HepG2 (cell line): Measurements from ENCODE around the gene PIGV. TPM values are rescaled to one million over a fixed set of nuclear protein-coding genes. Genes with fewer than 3 reads are reported as not detected.
A peak's percentile ranks its signal among the peaks of the same experiment; 100 is the strongest.

Source experiments
- AGO1 ChIP-seq: fragments of 200-400 bp; formaldehyde crosslinking; IDR thresholded peaks from 2 replicates; pipeline ENCODE4 v1.6.1; 2017; ENCODE audit warnings: mild to moderate bottlenecking, low read depth, low read length, moderate library complexity; ENCODE audit not compliant: poor library complexity, severe bottlenecking
- GTF3A ChIP-seq: sonication (generic); formaldehyde crosslinking; conservative IDR thresholded peaks from 2 replicates; pipeline ENCODE4 v1.4.0; 2020; ENCODE audit warnings: mild to moderate bottlenecking, missing genetic modification reagents
- HOXA7 ChIP-seq: sonication (generic); formaldehyde crosslinking; IDR thresholded peaks from 2 replicates; pipeline ENCODE4 v1.8.1; 2022; ENCODE audit warnings: mild to moderate bottlenecking, missing genetic modification reagents, moderate library complexity
- ONECUT2 ChIP-seq: sonication (generic); formaldehyde crosslinking; IDR thresholded peaks from 2 replicates; pipeline ENCODE4 v1.4.0; 2020; ENCODE audit warnings: missing genetic modification reagents
- SKI ChIP-seq: fragments of 450-650 bp; IDR thresholded peaks from one replicate; pipeline ENCODE4 v1.6.1; 2018; ENCODE audit warnings: mild to moderate bottlenecking; ENCODE audit not compliant: partially characterized antibody
- SP140L ChIP-seq: sonication (generic); formaldehyde crosslinking; IDR thresholded peaks from 2 replicates; pipeline ENCODE4 v1.4.0; 2020; ENCODE audit warnings: missing genetic modification reagents, borderline replicate concordance
- ZFP62 ChIP-seq: sonication (generic); formaldehyde crosslinking; IDR thresholded peaks from 2 replicates; pipeline ENCODE4 v1.4.0; 2020; ENCODE audit warnings: missing genetic modification reagents
- ZKSCAN8 ChIP-seq: IDR thresholded peaks from 2 replicates; pipeline ENCODE4 v1.6.1; 2016; ENCODE audit warnings: borderline replicate concordance, missing genetic modification reagents, missing compliant biosample characterization
- ZNF501 ChIP-seq: sonication (generic); formaldehyde crosslinking; IDR thresholded peaks from 2 replicates; pipeline ENCODE4 v1.5.1; 2020; ENCODE audit warnings: mild to moderate bottlenecking, moderate library complexity, missing genetic modification reagents
- ZNF598 ChIP-seq: sonication (generic); formaldehyde crosslinking; IDR thresholded peaks from 2 replicates; pipeline ENCODE4 v1.5.1; 2020; ENCODE audit warnings: mild to moderate bottlenecking, missing genetic modification reagents, borderline replicate concordance
- ZNF746 ChIP-seq: sonication (generic); formaldehyde crosslinking; IDR thresholded peaks from 2 replicates; pipeline ENCODE4 v1.8.0; 2022; ENCODE audit warnings: mild to moderate bottlenecking, missing genetic modification reagents
- ZNF816 ChIP-seq: sonication (generic); formaldehyde crosslinking; IDR thresholded peaks from 2 replicates; pipeline ENCODE4 v1.8.0; 2022; ENCODE audit warnings: missing genetic modification reagents, mild to moderate bottlenecking, borderline replicate concordance
- ZNF879 ChIP-seq: sonication (generic); formaldehyde crosslinking; IDR thresholded peaks from 2 replicates; pipeline ENCODE4 v1.8.1; 2023; ENCODE audit warnings: missing genetic modification reagents
- ZSCAN25 ChIP-seq: sonication (generic); formaldehyde crosslinking; IDR thresholded peaks from 2 replicates; pipeline ENCODE4 v1.8.0; 2022; ENCODE audit warnings: mild to moderate bottlenecking, missing genetic modification reagents
- polyA plus RNA-seq, 8 experiments: library from polyadenylated mRNA; depleted of rRNA in 3 of 8; stranded (reverse) in 7 of 8; unstranded in 1 of 8; fragments of >200 nt; fragmentation: Illumina TruSeq in 4 of 8; extraction: Trizol in 4 of 8; gene quantifications; 2 replicates each; pipeline versions ENCODE4 v1.2.1 to v1.2.3, GENCODE V29; 2011 to 2016; ENCODE audit warnings: low read depth in 4 of 8, missing spikeins in 1 of 8, mixed read lengths in 1 of 8; ENCODE audit not compliant: insufficient read depth in 1 of 8
- total RNA-seq, 5 experiments: library from RNA; depleted of rRNA; stranded (reverse); fragments of >200 nt; fragmentation: Illumina TruSeq; extraction: Trizol; gene quantifications; 2 replicates each; pipeline ENCODE4 v1.2.3, GENCODE V29; 2016; ENCODE audit warnings: low read depth in 1 of 5
- TF ChIP-seq, protein P1 (sequence below): sonication (generic); formaldehyde crosslinking; IDR thresholded peaks from 2 replicates; pipeline ENCODE4 v1.4.0; 2020; ENCODE audit warnings: missing genetic modification reagents
- TF ChIP-seq, protein P2 (sequence below): sonication (generic); formaldehyde crosslinking; IDR thresholded peaks from 2 replicates; pipeline ENCODE4 v1.4.0; 2020; ENCODE audit warnings: mild to moderate bottlenecking, missing genetic modification reagents
- TF ChIP-seq, protein P3 (sequence below): sonication (generic); IDR thresholded peaks from 2 replicates; pipeline ENCODE4 v1.6.1; 2016; ENCODE audit warnings: low read depth, borderline replicate concordance
- TF ChIP-seq, protein P4 (sequence below): sonication (generic); formaldehyde crosslinking; IDR thresholded peaks from 2 replicates; pipeline ENCODE4 v1.4.0; 2020; ENCODE audit warnings: mild to moderate bottlenecking, low read depth, missing genetic modification reagents
- TF ChIP-seq, protein P5 (sequence below): sonication (generic); formaldehyde crosslinking; IDR thresholded peaks from 2 replicates; pipeline ENCODE4 v1.4.0; 2020; ENCODE audit warnings: missing genetic modification reagents
- TF ChIP-seq, protein P6 (sequence below): sonication (generic); formaldehyde crosslinking; IDR thresholded peaks from 2 replicates; pipeline ENCODE4 v1.4.0; 2020; ENCODE audit warnings: missing genetic modification reagents
- TF ChIP-seq, protein P7 (sequence below): sonication (generic); formaldehyde crosslinking; IDR thresholded peaks from 2 replicates; pipeline ENCODE4 v1.5.1; 2020; ENCODE audit warnings: missing genetic modification reagents, mild to moderate bottlenecking, borderline replicate concordance

Gene PIGV
- total and polyA plus RNA-seq, 2 of the 13 experiments (the other 11 are each of a cell fraction or from before 2014, with no cell fraction given): 13.5 to 22.7 TPM

DNA sequence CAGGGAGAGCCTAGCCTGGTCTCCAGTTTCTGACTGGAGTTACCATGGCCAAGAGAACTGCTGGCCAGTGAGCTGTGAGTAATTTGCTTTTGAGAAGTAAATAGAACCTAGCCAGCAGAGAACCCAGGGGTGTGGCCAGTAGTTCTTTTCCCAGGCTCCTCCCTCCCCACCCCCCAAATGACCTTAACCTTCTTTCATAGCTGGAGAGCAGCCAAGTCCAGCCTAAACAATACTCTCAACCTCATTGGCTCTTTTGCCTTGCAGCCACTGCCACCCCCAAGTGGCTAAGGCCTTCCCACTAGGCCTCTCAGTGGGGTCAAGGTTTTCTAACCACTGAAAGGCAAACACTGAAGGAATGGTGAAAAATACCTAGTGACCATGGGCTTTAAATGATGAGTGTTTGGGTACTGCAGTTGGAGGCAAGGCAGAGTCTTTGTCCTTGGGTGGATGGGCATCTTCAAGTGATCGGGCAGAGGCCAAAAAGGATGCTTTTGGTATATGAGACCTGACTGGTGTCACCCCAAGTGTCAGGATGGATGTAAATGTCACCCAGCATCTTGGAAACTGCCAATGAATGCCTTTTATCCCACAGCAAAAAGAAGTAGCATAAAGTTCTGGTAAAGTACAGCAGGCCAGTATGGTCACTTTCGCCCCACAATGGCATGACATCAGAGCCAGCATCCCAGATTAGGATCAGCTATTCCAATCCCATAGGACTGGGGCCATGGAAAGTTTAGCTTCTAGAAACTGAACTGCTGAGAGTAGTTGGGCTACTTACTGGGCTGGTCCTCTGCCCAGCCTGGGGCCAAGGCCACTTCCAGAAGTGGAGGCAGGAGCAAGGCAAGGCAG, 3.5 kb upstream of the PIGV start (continued):
- TF ChIP-seq, protein P1, sequence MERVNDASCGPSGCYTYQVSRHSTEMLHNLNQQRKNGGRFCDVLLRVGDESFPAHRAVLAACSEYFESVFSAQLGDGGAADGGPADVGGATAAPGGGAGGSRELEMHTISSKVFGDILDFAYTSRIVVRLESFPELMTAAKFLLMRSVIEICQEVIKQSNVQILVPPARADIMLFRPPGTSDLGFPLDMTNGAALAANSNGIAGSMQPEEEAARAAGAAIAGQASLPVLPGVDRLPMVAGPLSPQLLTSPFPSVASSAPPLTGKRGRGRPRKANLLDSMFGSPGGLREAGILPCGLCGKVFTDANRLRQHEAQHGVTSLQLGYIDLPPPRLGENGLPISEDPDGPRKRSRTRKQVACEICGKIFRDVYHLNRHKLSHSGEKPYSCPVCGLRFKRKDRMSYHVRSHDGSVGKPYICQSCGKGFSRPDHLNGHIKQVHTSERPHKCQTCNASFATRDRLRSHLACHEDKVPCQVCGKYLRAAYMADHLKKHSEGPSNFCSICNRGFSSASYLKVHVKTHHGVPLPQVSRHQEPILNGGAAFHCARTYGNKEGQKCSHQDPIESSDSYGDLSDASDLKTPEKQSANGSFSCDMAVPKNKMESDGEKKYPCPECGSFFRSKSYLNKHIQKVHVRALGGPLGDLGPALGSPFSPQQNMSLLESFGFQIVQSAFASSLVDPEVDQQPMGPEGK: peak; percentile 84
- TF ChIP-seq SKI: peak; percentile 88
- TF ChIP-seq ONECUT2 (CRISPR knock-in tag): no peak
- no peak; the same call in 1 of the 2 replicates for TF ChIP-seq ZSCAN25
- TF ChIP-seq ZNF501 (CRISPR knock-in tag): peak; percentile 80
- TF ChIP-seq, protein P2, sequence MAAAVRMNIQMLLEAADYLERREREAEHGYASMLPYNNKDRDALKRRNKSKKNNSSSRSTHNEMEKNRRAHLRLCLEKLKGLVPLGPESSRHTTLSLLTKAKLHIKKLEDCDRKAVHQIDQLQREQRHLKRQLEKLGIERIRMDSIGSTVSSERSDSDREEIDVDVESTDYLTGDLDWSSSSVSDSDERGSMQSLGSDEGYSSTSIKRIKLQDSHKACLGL (CRISPR knock-in tag): no peak
- no peak for TF ChIP-seq SP140L (CRISPR knock-in tag)
- no peak for TF ChIP-seq GTF3A (CRISPR knock-in tag)
- TF ChIP-seq ZKSCAN8: no peak
- TF ChIP-seq ZNF879: no peak
- TF ChIP-seq ZNF598 (CRISPR knock-in tag): no peak
- TF ChIP-seq, protein P3, sequence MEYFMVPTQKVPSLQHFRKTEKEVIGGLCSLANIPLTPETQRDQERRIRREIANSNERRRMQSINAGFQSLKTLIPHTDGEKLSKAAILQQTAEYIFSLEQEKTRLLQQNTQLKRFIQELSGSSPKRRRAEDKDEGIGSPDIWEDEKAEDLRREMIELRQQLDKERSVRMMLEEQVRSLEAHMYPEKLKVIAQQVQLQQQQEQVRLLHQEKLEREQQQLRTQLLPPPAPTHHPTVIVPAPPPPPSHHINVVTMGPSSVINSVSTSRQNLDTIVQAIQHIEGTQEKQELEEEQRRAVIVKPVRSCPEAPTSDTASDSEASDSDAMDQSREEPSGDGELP: peak; percentile 54; the same call in 1 of the 2 replicates
- peak; percentile 85 for TF ChIP-seq ZNF746 (CRISPR knock-in tag)
- TF ChIP-seq HOXA7 (CRISPR knock-in tag): no peak
- TF ChIP-seq, protein P4, sequence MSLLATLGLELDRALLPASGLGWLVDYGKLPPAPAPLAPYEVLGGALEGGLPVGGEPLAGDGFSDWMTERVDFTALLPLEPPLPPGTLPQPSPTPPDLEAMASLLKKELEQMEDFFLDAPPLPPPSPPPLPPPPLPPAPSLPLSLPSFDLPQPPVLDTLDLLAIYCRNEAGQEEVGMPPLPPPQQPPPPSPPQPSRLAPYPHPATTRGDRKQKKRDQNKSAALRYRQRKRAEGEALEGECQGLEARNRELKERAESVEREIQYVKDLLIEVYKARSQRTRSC (CRISPR knock-in tag): no peak
- TF ChIP-seq ZFP62 (CRISPR knock-in tag): no peak
- TF ChIP-seq, protein P5, sequence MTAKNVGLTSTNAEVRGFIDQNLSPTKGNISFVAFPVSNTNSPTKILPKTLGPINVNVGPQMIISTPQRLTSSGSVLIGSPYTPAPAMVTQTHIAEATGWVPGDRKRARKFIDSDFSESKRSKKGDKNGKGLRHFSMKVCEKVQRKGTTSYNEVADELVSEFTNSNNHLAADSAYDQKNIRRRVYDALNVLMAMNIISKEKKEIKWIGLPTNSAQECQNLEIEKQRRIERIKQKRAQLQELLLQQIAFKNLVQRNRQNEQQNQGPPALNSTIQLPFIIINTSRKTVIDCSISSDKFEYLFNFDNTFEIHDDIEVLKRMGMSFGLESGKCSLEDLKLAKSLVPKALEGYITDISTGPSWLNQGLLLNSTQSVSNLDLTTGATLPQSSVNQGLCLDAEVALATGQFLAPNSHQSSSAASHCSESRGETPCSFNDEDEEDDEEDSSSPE (CRISPR knock-in tag): no peak
- TF ChIP-seq ZNF816: no peak
- TF ChIP-seq, protein P6, sequence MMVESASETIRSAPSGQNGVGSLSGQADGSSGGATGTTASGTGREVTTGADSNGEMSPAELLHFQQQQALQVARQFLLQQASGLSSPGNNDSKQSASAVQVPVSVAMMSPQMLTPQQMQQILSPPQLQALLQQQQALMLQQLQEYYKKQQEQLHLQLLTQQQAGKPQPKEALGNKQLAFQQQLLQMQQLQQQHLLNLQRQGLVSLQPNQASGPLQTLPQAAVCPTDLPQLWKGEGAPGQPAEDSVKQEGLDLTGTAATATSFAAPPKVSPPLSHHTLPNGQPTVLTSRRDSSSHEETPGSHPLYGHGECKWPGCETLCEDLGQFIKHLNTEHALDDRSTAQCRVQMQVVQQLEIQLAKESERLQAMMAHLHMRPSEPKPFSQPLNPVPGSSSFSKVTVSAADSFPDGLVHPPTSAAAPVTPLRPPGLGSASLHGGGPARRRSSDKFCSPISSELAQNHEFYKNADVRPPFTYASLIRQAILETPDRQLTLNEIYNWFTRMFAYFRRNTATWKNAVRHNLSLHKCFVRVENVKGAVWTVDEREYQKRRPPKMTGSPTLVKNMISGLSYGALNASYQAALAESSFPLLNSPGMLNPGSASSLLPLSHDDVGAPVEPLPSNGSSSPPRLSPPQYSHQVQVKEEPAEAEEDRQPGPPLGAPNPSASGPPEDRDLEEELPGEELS (CRISPR knock-in tag): peak; percentile 73
- TF ChIP-seq AGO1: no peak
- TF ChIP-seq, protein P7, sequence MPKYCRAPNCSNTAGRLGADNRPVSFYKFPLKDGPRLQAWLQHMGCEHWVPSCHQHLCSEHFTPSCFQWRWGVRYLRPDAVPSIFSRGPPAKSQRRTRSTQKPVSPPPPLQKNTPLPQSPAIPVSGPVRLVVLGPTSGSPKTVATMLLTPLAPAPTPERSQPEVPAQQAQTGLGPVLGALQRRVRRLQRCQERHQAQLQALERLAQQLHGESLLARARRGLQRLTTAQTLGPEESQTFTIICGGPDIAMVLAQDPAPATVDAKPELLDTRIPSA (CRISPR knock-in tag): peak; percentile 65; the same call in 1 of the 2 replicates
